ENCODE data around the gene SEMA3A.

SEMA3A gene

GRCh38 chr7:83996879-83997278 is 197.7 kb downstream of the SEMA3A start:
- no peak for DNase-seq

GRCh38 chr7:83987764-83988163 is 206.8 kb downstream of the SEMA3A start:
- no peak for DNase-seq

GRCh38 chr7:83985821-83986220 is 208.8 kb downstream of the SEMA3A start:
- no peak for DNase-seq

GRCh38 chr7:83984591-83984990 is 210.0 kb downstream of the SEMA3A start:
- no peak for DNase-seq

- DNase-seq: no peak
These were observed 210.5 kb downstream of the SEMA3A start for GRCh38 chr7:83984076-83984475.

- DNase-seq: no peak
These were observed 211.0 kb downstream of the SEMA3A start for GRCh38 chr7:83983606-83984005.

GRCh38 chr7:83976302-83976701 is 218.3 kb downstream of the SEMA3A start:
- DNase-seq: peak in 1 of 5 experiments; percentile 17

- DNase-seq: no peak
These were observed 224.5 kb downstream of the SEMA3A start for GRCh38 chr7:83970081-83970480.

GRCh38 chr7:83964318-83964717 is 230.3 kb downstream of the SEMA3A start:
- no peak for DNase-seq

- DNase-seq: no peak
These were observed 237.3 kb downstream of the SEMA3A start for GRCh38 chr7:83957333-83957732.

- DNase-seq: no peak
These were observed 238.5 kb downstream of the SEMA3A start for GRCh38 chr7:83956104-83956503.

GRCh38 chr7:83952236-83952635 is 242.4 kb downstream of the SEMA3A start:
- DNase-seq: no peak

- peak in 1 of 5 experiments; percentile 5 for DNase-seq
These were observed 247.3 kb downstream of the SEMA3A start for GRCh38 chr7:83947260-83947659.

GRCh38 chr7:83946801-83947200 is 247.8 kb downstream of the SEMA3A start:
- no peak for DNase-seq

GRCh38 chr7:83941300-83941699 is 253.3 kb downstream of the SEMA3A start:
- DNase-seq: no peak

GRCh38 chr7:83937930-83938329 is 256.7 kb downstream of the SEMA3A start:
- no peak for DNase-seq

- peak in 1 of 5 experiments; percentile 51 for DNase-seq
These were observed 258.4 kb downstream of the SEMA3A start for GRCh38 chr7:83936056-83936708.

- DNase-seq: no peak
These were observed 260.4 kb downstream of the SEMA3A start for GRCh38 chr7:83934118-83934734.

- no peak for DNase-seq
These were observed 262.6 kb downstream of the SEMA3A start for GRCh38 chr7:83931968-83932367.

GRCh38 chr7:83930262-83930661 is 264.3 kb downstream of the SEMA3A start:
- DNase-seq: no peak

- DNase-seq: no peak
These were observed 268.7 kb downstream of the SEMA3A start for GRCh38 chr7:83925860-83926259.

- no peak for DNase-seq
These were observed 272.5 kb downstream of the SEMA3A start for GRCh38 chr7:83921941-83922607.

- no peak for DNase-seq
These were observed 273.2 kb downstream of the SEMA3A start for GRCh38 chr7:83921271-83921940.

GRCh38 chr7:83918142-83918541 is 276.4 kb downstream of the SEMA3A start:
- DNase-seq: no peak

All from T-helper 2 cell (primary cell).